ENCODE results near the gene TUBB2A. TPM values are rescaled to one million over a fixed set of nuclear protein-coding genes. Genes with fewer than 3 reads are reported as not detected.

Gene TUBB2A
- total and polyA plus RNA-seq, 2 of the 13 experiments (the other 11 are each of a cell fraction or from before 2014, with no cell fraction given): 35.3 to 106 TPM

GRCh38 chr6:3118353-3119039 is 38.8 kb downstream of the TUBB2A start, which contains the start of gene BPHL (continued):
- TF ChIP-seq MAZ (IDR thresholded peaks at IDR 0.05; ENCODE audit: borderline replicate concordance, low read depth, low read length) (no peak; the same call in 1 of the 2 replicates), MAZ (CRISPR knock-in tag; IDR thresholded peaks at IDR 0.05; ENCODE audit: low read depth) (peak; percentile 94), SP4 (CRISPR knock-in tag; IDR thresholded peaks at IDR 0.05) (peak; percentile 99), GLI4 (CRISPR knock-in tag; IDR thresholded peaks at IDR 0.05; ENCODE audit: borderline replicate concordance) (peak; percentile 90), ARHGAP35 (CRISPR knock-in tag; IDR thresholded peaks at IDR 0.05; ENCODE audit: borderline replicate concordance) (peak; percentile 97), ZFP36L1 (CRISPR knock-in tag; IDR thresholded peaks at IDR 0.05) (peak; percentile 88; the same call in 1 of the 2 replicates), CHD2 (IDR thresholded peaks at IDR 0.05; ENCODE audit: low read depth, low read length) (peak; percentile 25; the same call in 1 of the 2 replicates), NFYC (CRISPR knock-in tag; IDR thresholded peaks at IDR 0.05) (0 out of 2 replicates have a peak, but pooled peaks have one; percentile 33), ZNF124 (CRISPR knock-in tag; IDR thresholded peaks at IDR 0.05) (peak; percentile 94; the same call in 1 of the 2 replicates), MZF1 (CRISPR knock-in tag; IDR thresholded peaks at IDR 0.05; ENCODE audit: borderline replicate concordance) (peak; percentile 89), ZNF264 (CRISPR knock-in tag; IDR thresholded peaks at IDR 0.05) (peak; percentile 55; the same call in 1 of the 2 replicates), ZNF232 (CRISPR knock-in tag; IDR thresholded peaks at IDR 0.05; ENCODE audit: borderline replicate concordance) (peak; percentile 66; the same call in 1 of the 2 replicates), ZNF768 (CRISPR knock-in tag; IDR thresholded peaks at IDR 0.05) (peak; percentile 70), ZNF34 (CRISPR knock-in tag; IDR thresholded peaks at IDR 0.05; ENCODE audit: borderline replicate concordance) (peak; percentile 91; the same call in 1 of the 2 replicates), ATF3 (CRISPR knock-in tag; IDR thresholded peaks at IDR 0.05) (peak; percentile 25; the same call in 1 of the 2 replicates), AHR (CRISPR knock-in tag; IDR thresholded peaks at IDR 0.05) (peak; percentile 59; the same call in 1 of the 2 replicates), ZSCAN29 (CRISPR knock-in tag; conservative IDR thresholded peaks at IDR 0.05) (peak; percentile 100), BRF2 (CRISPR knock-in tag; IDR thresholded peaks at IDR 0.05) (peak; percentile 79)
- TF ChIP-seq, protein P1, sequence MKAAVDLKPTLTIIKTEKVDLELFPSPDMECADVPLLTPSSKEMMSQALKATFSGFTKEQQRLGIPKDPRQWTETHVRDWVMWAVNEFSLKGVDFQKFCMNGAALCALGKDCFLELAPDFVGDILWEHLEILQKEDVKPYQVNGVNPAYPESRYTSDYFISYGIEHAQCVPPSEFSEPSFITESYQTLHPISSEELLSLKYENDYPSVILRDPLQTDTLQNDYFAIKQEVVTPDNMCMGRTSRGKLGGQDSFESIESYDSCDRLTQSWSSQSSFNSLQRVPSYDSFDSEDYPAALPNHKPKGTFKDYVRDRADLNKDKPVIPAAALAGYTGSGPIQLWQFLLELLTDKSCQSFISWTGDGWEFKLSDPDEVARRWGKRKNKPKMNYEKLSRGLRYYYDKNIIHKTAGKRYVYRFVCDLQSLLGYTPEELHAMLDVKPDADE (CRISPR knock-in tag; IDR thresholded peaks at IDR 0.05): no peak
- TF ChIP-seq, protein P2, sequence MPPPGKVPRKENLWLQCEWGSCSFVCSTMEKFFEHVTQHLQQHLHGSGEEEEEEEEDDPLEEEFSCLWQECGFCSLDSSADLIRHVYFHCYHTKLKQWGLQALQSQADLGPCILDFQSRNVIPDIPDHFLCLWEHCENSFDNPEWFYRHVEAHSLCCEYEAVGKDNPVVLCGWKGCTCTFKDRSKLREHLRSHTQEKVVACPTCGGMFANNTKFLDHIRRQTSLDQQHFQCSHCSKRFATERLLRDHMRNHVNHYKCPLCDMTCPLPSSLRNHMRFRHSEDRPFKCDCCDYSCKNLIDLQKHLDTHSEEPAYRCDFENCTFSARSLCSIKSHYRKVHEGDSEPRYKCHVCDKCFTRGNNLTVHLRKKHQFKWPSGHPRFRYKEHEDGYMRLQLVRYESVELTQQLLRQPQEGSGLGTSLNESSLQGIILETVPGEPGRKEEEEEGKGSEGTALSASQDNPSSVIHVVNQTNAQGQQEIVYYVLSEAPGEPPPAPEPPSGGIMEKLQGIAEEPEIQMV (CRISPR knock-in tag; IDR thresholded peaks at IDR 0.05; ENCODE audit: low read depth): no peak; the same call in 1 of the 2 replicates
- TF ChIP-seq, protein P3, sequence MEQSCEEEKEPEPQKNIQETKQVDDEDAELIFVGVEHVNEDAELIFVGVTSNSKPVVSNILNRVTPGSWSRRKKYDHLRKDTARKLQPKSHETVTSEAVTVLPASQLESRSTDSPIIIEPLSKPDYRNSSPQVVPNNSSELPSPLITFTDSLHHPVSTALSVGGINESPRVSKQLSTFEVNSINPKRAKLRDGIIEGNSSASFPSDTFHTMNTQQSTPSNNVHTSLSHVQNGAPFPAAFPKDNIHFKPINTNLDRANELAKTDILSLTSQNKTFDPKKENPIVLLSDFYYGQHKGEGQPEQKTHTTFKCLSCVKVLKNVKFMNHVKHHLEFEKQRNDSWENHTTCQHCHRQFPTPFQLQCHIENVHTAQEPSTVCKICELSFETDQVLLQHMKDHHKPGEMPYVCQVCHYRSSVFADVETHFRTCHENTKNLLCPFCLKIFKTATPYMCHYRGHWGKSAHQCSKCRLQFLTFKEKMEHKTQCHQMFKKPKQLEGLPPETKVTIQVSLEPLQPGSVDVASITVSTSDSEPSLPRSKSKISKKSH (CRISPR knock-in tag; IDR thresholded peaks at IDR 0.05; ENCODE audit: borderline replicate concordance): no peak; the same call in none of the 2 replicates
- TF ChIP-seq, protein P4, sequence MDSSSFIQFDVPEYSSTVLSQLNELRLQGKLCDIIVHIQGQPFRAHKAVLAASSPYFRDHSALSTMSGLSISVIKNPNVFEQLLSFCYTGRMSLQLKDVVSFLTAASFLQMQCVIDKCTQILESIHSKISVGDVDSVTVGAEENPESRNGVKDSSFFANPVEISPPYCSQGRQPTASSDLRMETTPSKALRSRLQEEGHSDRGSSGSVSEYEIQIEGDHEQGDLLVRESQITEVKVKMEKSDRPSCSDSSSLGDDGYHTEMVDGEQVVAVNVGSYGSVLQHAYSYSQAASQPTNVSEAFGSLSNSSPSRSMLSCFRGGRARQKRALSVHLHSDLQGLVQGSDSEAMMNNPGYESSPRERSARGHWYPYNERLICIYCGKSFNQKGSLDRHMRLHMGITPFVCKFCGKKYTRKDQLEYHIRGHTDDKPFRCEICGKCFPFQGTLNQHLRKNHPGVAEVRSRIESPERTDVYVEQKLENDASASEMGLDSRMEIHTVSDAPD (CRISPR knock-in tag; IDR thresholded peaks at IDR 0.05): peak; percentile 43; the same call in 1 of the 2 replicates

Data from HepG2 (cell line).